ENCODE data around the gene SMAP1. TPM values are rescaled to one million over a fixed set of nuclear protein-coding genes. Genes with fewer than 3 reads are reported as not detected.

Gene SMAP1
- total RNA-seq (2014; rRNA removed; shearing (Covaris generic)): 18.8 and 25.0 TPM in 2 replicates

GRCh38 chr6:70667711-70668498, at the start of gene SMAP1:
SMAP1 (plus strand) TSS chr6:70667883; CDS start chr6:70668024, 141 bp downstream.
- DNase-seq (ENCODE audit: low read depth): peak; percentile 88

GRCh38 chr6:70620746-70621145, 46.9 kb upstream of the SMAP1 start:
- no peak for DNase-seq (ENCODE audit: low read depth)

GRCh38 chr6:70622461-70622860, 45.2 kb upstream of the SMAP1 start:
- no peak for DNase-seq (ENCODE audit: low read depth)

DNA sequence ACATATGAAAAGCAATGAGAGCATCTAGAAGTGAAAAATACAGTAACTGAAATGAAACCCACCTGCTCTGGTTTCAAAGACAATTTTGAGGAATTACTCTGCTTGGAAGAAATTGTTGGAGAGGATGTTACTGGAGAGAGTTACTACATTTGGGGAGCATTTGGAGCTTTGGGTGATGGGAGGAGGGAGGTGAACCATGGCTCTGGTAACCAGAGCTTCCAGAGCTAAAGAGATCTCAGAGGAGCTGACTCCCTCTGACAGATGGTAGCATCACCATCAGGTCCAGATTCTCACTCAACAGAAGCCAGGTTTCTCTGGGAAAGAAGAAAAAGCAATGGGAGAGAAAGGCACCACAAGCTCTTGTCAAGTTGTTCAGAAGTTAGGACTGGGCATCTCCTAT, 42.2 kb upstream of the SMAP1 start:
- DNase-seq (ENCODE audit: low read depth): no peak

DNA sequence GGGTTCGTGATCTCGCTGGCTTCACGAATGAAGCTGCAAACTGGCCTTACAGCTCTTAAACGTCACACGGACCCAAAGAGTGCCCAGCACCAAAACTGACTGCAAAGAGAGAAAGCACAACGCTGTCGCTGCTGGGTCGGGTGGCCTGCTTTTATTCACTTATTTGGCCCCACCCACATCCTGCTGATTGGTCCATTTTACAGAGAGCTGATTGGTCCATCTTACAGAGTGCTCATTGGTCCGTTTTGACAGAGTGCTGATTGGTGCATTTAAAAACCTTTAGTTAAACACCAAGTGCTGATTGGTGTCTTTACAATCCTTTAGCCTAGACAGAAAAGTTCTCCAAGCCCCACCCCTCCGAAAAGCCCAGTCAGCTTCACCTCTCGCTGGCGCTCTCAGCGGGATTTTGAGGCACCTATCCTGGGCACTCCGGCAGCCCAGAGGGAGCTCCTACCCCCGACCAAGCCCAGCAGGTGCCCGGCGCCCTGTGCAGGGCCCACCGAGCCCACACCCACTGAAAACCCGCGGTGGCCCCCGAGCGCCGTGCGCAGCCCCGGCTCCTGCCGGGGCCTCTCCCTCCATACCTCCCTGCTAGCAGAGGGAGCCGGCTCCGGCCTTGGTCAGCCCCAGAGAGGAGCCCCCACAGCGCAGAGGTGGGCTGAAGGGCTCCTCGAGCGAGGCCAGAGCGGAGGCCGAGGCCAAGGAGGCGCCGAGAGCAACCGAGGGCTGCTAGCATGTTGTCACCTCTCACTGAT, 40.0 kb upstream of the SMAP1 start:
- no peak for DNase-seq (ENCODE audit: low read depth)

- no peak for DNase-seq (ENCODE audit: low read depth)
Measured at GRCh38 chr6:70629929-70630328, 37.8 kb upstream of the SMAP1 start.

DNA sequence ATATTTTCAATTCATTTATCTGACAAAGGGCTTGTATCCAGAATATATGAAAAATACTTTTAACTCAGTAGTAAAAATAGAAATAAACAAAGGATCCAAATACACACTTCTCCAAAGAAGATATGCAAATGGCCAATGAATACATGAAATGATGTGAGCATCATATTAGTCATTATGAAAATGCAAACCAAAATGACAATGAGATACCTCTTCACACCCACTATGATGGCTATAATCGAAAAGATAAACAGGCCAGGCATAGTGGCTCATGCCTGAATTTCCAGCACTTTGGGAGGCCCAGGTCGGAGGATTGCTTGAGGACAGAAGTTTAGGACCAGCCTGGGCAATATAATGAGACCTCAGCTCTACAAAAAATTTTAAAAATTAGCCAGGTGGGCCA, 33.8 kb upstream of the SMAP1 start:
- no peak for DNase-seq (ENCODE audit: low read depth)

GRCh38 chr6:70636596-70636995, 31.1 kb upstream of the SMAP1 start:
- no peak for DNase-seq (ENCODE audit: low read depth)

DNA sequence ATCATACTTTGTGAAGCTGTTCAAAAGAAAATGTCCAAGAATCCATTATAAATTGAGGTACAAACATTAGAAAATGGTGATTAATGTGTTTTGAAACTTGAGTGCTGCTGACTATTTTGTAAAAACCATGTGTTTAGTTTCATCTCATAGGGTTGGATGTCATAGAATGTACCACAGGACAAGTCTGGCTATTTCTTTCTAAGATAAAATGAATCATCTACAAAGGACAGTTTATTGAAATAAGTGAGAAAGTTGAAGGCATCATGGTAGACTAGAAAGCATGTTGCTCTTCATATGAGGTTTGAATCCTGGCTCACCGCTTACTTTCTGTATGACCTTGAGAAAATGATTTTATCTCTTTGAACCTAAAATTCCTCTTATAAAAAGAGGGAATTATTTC, 29.2 kb upstream of the SMAP1 start:
- no peak for DNase-seq (ENCODE audit: low read depth)

GRCh38 chr6:70651326-70651905, 16.3 kb upstream of the SMAP1 start:
- DNase-seq (ENCODE audit: low read depth): no peak

DNA sequence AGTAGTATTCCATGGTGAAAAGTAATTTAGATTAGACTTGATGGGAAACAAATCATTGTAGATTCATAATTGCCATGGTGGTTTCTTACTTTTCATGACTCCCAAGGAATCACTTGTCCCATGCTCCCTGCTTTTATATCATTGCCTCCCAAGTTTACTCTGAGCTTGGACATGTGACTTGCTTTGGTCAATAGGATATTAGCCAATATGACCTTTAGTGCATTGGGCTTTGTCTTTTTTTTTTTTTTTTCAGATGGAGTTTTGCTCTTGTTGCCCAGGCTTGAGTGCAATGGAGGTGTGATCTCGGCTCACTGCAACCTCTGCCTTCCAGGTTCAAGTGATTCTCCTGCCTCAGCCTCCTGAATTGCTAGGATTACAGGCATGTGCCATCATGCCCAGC, 15.5 kb upstream of the SMAP1 start:
- no peak for DNase-seq (ENCODE audit: low read depth)

DNA sequence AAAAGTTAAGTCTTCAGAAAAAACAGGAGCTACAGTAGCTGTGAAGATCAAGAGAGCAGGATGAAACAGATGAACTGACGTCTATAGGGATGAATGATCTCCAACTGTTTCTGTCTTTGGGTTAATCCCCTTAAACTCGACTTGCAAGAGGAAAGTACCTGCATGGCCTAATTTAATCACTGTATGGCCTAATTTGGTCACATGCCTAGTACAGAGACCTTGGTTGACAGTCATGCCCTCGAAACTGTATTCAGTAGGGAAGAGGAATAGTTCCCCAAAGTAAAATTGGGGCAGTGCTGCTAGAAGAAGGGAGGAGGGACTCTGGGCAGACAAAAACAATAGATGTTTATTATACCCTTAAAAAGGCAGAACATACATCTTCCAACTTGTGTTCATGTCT, 10.0 kb upstream of the SMAP1 start:
- no peak for DNase-seq (ENCODE audit: low read depth)

DNA sequence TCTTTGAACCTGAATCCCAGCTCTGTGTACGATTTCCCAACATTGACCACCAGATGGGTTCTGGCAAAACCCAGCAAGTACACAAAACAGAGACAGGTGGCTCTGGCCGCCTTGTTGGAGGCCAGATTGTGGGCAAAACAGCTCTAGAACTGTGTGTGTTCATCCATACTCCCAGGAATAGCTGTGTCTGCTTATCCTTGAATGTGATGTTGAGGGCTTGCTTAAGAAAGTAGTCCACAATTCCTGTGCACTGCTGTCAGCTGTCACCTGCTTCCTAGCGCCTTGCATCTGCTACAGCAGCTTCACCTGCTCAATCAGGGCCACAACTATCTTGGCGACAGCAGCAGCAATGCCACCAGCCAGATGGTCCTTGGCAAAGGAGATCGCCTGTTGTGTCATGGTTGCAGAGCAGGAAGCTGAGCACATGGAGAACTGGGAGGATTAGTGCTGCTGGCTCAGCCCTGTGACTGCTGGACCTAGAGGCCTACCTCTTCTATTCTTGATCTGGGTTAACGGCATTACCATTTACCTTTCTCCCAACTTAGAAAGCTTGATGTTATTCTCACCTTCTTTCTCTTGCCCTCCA, 3.7 kb upstream of the SMAP1 start:
- no peak for DNase-seq (ENCODE audit: low read depth)

DNA sequence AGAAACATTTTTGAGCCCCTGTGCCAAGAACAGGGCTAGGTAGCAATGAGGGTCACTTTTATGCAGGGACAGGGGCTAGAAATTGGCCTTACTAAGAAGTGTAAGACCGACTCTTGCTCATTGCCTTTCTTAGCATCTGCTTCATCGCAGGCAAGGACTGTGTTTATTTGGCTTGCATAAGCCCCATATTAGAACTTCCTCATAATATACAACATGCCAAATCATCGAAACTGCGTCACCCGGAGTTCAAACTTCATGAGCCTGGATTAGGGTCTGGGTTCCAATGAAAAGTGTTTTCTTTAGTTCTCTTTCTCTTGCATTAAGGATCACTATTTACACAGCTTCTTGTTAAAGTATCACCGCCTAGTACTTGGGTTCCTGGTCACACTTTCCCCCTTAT, 977 bp upstream of the SMAP1 start:
- no peak for DNase-seq (ENCODE audit: low read depth)

GRCh38 chr6:70667256-70667710, 400 bp upstream of the SMAP1 start:
- DNase-seq (ENCODE audit: low read depth): no peak

DNA sequence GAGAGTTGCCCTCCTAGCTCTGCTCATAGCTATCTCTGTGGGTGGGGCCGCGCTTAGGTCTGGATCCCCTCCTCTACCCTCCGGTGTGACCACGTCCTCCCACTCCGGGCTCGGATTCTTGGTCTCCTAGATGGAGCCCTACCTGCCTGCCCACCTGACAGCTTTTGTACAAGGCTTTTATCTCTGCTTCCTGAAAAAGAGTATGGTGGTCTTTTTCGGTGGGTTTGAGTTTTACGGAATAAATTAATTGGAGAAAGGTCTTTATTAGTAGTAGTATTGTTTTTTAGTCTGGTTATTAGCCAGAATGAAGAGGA, 773 bp downstream of the SMAP1 start:
- DNase-seq (ENCODE audit: low read depth): peak; percentile 60

GRCh38 chr6:70669133-70669532, 1.4 kb downstream of the SMAP1 start:
- DNase-seq (ENCODE audit: low read depth): no peak

- DNase-seq (ENCODE audit: low read depth): no peak
Measured at GRCh38 chr6:70672549-70672948, 4.9 kb downstream of the SMAP1 start.

- DNase-seq (ENCODE audit: low read depth): no peak
Measured at GRCh38 chr6:70673054-70673453, 5.4 kb downstream of the SMAP1 start.

DNA sequence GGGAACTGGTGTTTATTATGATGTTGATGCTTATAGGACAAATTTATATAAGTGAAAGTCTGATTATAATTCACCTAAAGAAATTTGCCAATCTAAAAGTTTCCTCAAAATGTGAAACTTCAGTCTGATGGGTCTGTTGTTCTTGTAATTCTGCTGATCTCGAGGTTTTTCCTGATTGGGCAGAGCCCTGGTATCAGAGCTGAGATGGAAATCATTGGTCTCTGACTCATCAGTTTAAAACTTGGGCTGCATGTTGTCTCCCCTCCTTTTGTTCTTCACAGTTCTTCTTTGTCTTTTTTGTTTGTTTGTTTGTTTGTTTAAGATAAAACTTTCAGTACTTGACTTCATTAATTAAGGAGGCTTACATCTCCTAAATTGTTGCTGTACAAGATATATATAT, 5.9 kb downstream of the SMAP1 start:
- peak; percentile 51 for DNase-seq (ENCODE audit: low read depth)

GRCh38 chr6:70675822-70676221, 8.1 kb downstream of the SMAP1 start:
- DNase-seq (ENCODE audit: low read depth): no peak

- DNase-seq (ENCODE audit: low read depth): no peak
Measured at GRCh38 chr6:70676821-70677220, 9.1 kb downstream of the SMAP1 start.

- no peak for DNase-seq (ENCODE audit: low read depth)
Measured at GRCh38 chr6:70680396-70680795, 12.7 kb downstream of the SMAP1 start.
